DOHH2 (cell line): Measurements from ENCODE around the gene HERC6.

Experiments
- H3F3A ChIP-seq: fragments of 200-600 bp; sonication (generic), shearing (Covaris generic); 2 replicates; pipeline ENCODE4 v1.6.0; 2016; ENCODE audit warnings: antibody characterized with exemption, mild to moderate bottlenecking; ENCODE audit not compliant: control insufficient read depth, insufficient read depth
- H3K27ac ChIP-seq: fragments of 200-600 bp; sonication (generic); 2 replicates; pipeline ENCODE4 v1.5.1; 2014; ENCODE audit warnings: low read depth, mild to moderate bottlenecking, low read length, moderate library complexity
- H3K27me3 ChIP-seq: fragments of 200-600 bp; sonication (generic); 2 replicates; pipeline ENCODE4 v1.6.1; 2014; ENCODE audit warnings: mild to moderate bottlenecking, low read length, mixed read lengths; ENCODE audit not compliant: control insufficient read depth
- H3K36me3 ChIP-seq: fragments of 200-600 bp; sonication (generic); 2 replicates; pipeline ENCODE4 v1.6.1; 2014; ENCODE audit warnings: mild to moderate bottlenecking, low read length, moderate library complexity, mixed read lengths; ENCODE audit not compliant: control insufficient read depth
- H3K4me1 ChIP-seq: fragments of 200-600 bp; sonication (generic); 2 replicates; pipeline ENCODE4 v1.6.1; 2014; ENCODE audit warnings: mild to moderate bottlenecking, low read length, mixed read lengths; ENCODE audit not compliant: control insufficient read depth
- H3K4me2 ChIP-seq: fragments of 200-600 bp; sonication (generic); 2 replicates; pipeline ENCODE4 v1.6.0; 2014; ENCODE audit warnings: mild to moderate bottlenecking, low read length, moderate library complexity
- H3K4me3 ChIP-seq: fragments of 200-600 bp; sonication (generic); 2 replicates; pipeline ENCODE4 v1.5.1; 2014; ENCODE audit warnings: mild to moderate bottlenecking, low read length, mixed read lengths
- H3K79me2 ChIP-seq: fragments of 200-600 bp; sonication (generic); 2 replicates; pipeline ENCODE4 v1.6.1; 2014; ENCODE audit warnings: mild to moderate bottlenecking, low read length, mixed read lengths; ENCODE audit not compliant: control insufficient read depth
- H3K9me2 ChIP-seq: fragments of 200-600 bp; sonication (generic); replicated peaks from 2 replicates; pipeline ENCODE4 v1.6.1; 2014; ENCODE audit warnings: mild to moderate bottlenecking, low read length, mixed read lengths; ENCODE audit not compliant: control insufficient read depth
- H3K9me3 ChIP-seq: fragments of 200-600 bp; sonication (generic); 2 replicates; pipeline ENCODE4 v1.6.1; 2014; ENCODE audit warnings: antibody characterized with exemption, low read length, mixed read lengths; ENCODE audit not compliant: control insufficient read depth, insufficient read depth
- H4K20me1 ChIP-seq: fragments of 200-600 bp; sonication (generic); 2 replicates; pipeline ENCODE4 v1.6.0; 2014; ENCODE audit warnings: low read depth, mild to moderate bottlenecking, antibody characterized with exemption, low read length, moderate library complexity; ENCODE audit not compliant: control insufficient read depth, insufficient read depth
- CTCF ChIP-seq: fragments of 200-600 bp; sonication (generic); IDR thresholded peaks from one replicate; pipeline ENCODE4 v1.5.1; 2014; ENCODE audit warnings: antibody characterized with exemption, mild to moderate bottlenecking, low read depth, low read length; ENCODE audit not compliant: poor library complexity, severe bottlenecking
- EZH2phosphoT487 ChIP-seq: fragments of 200-600 bp; sonication (generic); IDR thresholded peaks from 2 replicates; pipeline ENCODE4 v1.6.1; 2017; ENCODE audit warnings: borderline replicate concordance, mild to moderate bottlenecking, antibody characterized with exemption, low read length, moderate library complexity, mixed read lengths

Gene HERC6

GRCh38 chr4:88440146-88440545 is 61.5 kb downstream of the HERC6 start:
- no peak for TF ChIP-seq EZH2phosphoT487
- TF ChIP-seq CTCF, result no peak
- Histone ChIP-seq H4K20me1 (no peaks in the 10 kb centered on the region), H3K9me2 (no peaks in the 10 kb centered on the region), H3K4me2 (no peak overlapping the region), H3K27me3 (no peaks in the 10 kb centered on the region), H3K36me3 (no peaks in the 10 kb centered on the region), H3K9me3 (peaks cover 6% of the 10 kb centered on the region), H3K4me1 (no peaks in the 10 kb centered on the region), H3K79me2 (no peaks in the 10 kb centered on the region), H3F3A (no peaks in the 10 kb centered on the region), H3K27ac (no peak overlapping the region), H3K4me3 (no peak overlapping the region)

- Histone ChIP-seq H3K9me2 (no peaks in the 10 kb centered on the region), H4K20me1 (no peaks in the 10 kb centered on the region), H3F3A (no peaks in the 10 kb centered on the region), H3K36me3 (no peaks in the 10 kb centered on the region), H3K4me1 (no peaks in the 10 kb centered on the region), H3K27me3 (no peaks in the 10 kb centered on the region), H3K27ac (no peak overlapping the region), H3K4me2 (no peak overlapping the region), H3K4me3 (no peak overlapping the region), H3K9me3 (peaks cover 6% of the 10 kb centered on the region), H3K79me2 (no peaks in the 10 kb centered on the region)
- TF ChIP-seq EZH2phosphoT487, result no peak
- TF ChIP-seq CTCF, result no peak
Observed at GRCh38 chr4:88441696-88442095, 63.0 kb downstream of the HERC6 start.

- Histone ChIP-seq H3K4me2 (no peak overlapping the region), H3K27ac (no peak overlapping the region), H3K27me3 (no peaks in the 10 kb centered on the region), H3K36me3 (no peaks in the 10 kb centered on the region), H3K9me3 (peaks cover 6% of the 10 kb centered on the region), H3K79me2 (no peaks in the 10 kb centered on the region), H3K4me1 (no peaks in the 10 kb centered on the region), H4K20me1 (no peaks in the 10 kb centered on the region), H3K9me2 (no peaks in the 10 kb centered on the region), H3F3A (no peaks in the 10 kb centered on the region), H3K4me3 (no peak overlapping the region)
- TF ChIP-seq EZH2phosphoT487 (no peak), CTCF (no peak)
Observed at GRCh38 chr4:88442689-88443191, 64.1 kb downstream of the HERC6 start.

GRCh38 chr4:88443486-88443885 is 64.8 kb downstream of the HERC6 start:
- Histone ChIP-seq H3K4me2 (no peak overlapping the region), H3K4me1 (no peaks in the 10 kb centered on the region), H4K20me1 (no peaks in the 10 kb centered on the region), H3K36me3 (no peaks in the 10 kb centered on the region), H3K9me3 (peaks cover 6% of the 10 kb centered on the region), H3K27me3 (no peaks in the 10 kb centered on the region), H3F3A (no peaks in the 10 kb centered on the region), H3K4me3 (no peak overlapping the region), H3K9me2 (no peaks in the 10 kb centered on the region), H3K27ac (no peak overlapping the region), H3K79me2 (no peaks in the 10 kb centered on the region)
- TF ChIP-seq CTCF, result no peak
- no peak for TF ChIP-seq EZH2phosphoT487
